GM12864 (cell line): ENCODE measurements around the gene GPER1.
A peak's percentile ranks its signal among the peaks of the same experiment; 100 is the strongest.
"Not testable (repeated sequence)": the region's sequence is repeated elsewhere in the genome, so short reads cannot be mapped to it uniquely, and the experiment has no call there.

ENCODE experiments used
- DNase-seq: peaks from one replicate; pipeline ENCODE4 v3.0.0-alpha.2; 2011; ENCODE audit warnings: low read depth
- H3K4me3 ChIP-seq: 2 replicates; pipeline ENCODE4 v1.5.1; 2011; ENCODE audit warnings: mild to moderate bottlenecking, low read depth, low read length, control low read depth
- TF ChIP-seq, protein P1 (sequence below): IDR thresholded peaks from 2 replicates; pipeline ENCODE4 v1.5.1; 2011; ENCODE audit warnings: low read depth, mild to moderate bottlenecking, moderate library complexity, low read length, control low read depth, inconsistent platforms; ENCODE audit errors: missing control alignments

The GPER1 gene

DNA sequence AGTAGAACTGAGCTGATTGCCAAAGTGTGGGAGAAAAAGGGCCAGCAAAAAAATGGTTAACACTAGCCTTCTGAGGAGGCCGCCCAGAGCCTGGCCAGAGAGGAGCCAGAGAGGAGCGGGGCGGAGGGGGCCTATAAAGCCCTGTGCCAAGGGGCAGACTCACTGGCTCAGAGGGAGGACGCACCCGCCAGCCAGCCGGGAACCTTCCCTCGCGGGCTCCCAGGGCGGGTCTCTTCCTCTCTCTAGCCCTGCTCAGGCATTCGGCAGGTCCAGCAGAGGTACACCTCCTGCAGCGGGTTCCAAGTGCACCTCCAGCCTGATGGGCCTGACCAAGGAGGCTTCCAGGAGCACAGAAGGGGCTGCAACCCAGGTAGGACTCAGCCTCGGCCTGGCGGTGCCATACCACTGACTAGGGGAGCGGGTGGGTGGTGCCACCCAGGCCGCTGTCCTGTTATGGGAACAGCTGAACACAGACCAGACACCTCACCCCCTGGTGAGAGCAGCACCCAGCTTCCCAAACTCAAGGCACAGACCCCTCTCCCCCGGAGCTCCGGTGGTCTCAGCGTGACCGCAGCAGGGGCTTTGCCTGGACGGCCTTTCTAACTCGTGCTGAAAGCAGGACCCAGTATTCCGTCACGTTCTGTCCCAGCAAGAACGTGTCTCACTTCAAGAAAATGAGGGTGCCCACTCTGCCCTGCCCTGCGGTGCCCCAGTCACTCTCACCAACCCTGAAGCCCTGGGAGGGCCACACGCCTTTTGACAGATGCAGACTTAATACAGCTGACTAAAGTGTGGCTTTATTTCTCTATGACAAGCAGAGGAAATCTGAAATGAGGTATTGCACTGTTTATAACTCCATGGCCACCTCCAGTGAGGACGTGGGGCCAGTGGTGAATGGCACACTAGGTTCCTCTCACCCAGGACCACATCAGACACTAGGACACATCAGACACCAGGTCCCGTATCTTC is at the start of gene GPER1:
TSS of gene GPER1 (plus strand) at position 162 of the 969 bp plus-strand sequence. CDS start 3,616 bp downstream, outside the sequence.
- peak within 1 kb of the TSS; percentile 43 for H3K4me3 ChIP-seq
- TF ChIP-seq, protein P1, sequence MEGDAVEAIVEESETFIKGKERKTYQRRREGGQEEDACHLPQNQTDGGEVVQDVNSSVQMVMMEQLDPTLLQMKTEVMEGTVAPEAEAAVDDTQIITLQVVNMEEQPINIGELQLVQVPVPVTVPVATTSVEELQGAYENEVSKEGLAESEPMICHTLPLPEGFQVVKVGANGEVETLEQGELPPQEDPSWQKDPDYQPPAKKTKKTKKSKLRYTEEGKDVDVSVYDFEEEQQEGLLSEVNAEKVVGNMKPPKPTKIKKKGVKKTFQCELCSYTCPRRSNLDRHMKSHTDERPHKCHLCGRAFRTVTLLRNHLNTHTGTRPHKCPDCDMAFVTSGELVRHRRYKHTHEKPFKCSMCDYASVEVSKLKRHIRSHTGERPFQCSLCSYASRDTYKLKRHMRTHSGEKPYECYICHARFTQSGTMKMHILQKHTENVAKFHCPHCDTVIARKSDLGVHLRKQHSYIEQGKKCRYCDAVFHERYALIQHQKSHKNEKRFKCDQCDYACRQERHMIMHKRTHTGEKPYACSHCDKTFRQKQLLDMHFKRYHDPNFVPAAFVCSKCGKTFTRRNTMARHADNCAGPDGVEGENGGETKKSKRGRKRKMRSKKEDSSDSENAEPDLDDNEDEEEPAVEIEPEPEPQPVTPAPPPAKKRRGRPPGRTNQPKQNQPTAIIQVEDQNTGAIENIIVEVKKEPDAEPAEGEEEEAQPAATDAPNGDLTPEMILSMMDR = no peak
- DNase-seq = no peak

DNA sequence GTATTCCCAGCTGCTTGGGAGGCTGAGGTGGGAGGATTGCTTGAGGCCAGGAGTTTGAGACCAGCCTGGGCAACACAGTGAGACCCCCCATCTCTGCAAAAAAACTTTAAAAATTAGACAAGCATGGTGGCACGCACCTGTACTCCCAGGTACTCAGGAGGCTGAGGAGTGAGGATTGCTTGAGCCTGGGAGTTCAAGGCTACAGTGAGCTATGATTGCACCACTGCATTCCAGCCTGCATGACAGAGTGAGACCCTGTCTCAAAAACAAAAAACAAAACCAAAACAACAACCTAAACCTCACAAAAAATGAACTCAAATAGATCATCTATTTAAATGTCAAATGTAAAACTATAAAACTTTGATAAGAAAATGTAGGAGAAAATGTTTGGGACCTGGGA is 47.7 kb upstream of the GPER1 start:
- not testable (repeated sequence) for H3K4me3 ChIP-seq, DNase-seq

DNA sequence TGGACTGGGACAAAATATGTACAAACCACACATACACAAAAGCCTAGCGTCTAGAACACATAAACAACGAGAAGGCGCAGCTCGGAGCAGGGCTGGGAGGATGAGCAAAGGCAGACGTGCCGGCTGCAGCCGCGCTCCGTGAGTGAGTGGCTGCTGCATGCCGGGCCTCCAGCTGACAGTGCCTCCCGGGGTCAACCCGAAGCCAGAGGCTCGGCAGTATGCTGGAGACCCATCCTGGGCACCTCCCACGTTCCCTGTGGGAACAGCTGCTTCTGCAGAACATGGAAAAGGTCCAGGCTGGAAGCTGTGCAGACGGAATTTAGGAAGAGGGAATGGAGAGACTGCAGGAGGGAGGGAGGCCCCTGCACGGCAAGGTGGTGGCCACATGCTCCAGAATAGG is 47.1 kb upstream of the GPER1 start:
- no peak for DNase-seq
- TF ChIP-seq, protein P1 = no peak
- no peak overlapping the region for H3K4me3 ChIP-seq

DNA sequence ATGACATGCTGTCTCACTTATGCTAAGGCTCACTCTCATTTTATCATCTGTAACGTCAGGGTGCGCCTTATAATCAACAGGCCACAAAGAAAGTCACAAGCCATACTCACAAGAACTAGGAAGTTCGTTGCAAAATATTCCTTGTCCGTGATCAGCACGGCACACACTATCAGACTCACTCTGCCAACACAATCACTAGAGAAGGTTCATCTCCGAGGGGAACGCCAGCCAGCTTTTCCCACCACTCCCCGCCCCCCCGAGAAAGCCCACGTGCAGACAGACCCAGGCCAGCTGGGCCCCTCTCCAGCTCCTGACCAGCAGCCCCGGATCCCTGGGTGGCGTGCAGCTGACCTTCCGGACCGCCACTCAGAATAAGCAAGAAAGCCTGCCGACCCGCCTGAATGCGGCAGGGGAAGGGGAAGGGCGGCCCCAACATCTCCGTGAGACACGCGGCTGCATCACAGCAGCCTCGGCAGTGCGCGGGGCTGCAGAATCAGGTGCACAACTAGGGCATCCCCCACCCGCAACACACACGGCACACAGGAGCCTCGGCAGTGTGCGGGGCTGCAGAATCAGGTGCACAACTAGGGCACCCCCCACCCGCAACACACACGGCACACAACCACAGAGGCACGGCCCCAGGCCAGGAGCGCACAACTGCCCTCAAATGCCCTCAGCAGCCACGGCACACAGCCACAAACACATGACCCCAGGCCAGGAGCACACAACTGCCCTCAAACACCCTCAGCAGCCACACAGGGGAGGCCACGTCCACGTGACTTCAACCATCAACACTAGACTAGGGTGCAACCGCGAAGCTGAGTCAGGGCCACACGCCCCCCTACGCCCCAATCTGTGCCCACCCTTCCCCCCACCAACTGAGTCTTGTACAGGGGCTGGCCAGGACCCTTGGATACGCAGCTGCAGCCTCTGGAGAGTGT is 46.1 kb upstream of the GPER1 start:
- DNase-seq = no peak
- TF ChIP-seq, protein P1 = no peak
- H3K4me3 ChIP-seq = no peak overlapping the region

DNA sequence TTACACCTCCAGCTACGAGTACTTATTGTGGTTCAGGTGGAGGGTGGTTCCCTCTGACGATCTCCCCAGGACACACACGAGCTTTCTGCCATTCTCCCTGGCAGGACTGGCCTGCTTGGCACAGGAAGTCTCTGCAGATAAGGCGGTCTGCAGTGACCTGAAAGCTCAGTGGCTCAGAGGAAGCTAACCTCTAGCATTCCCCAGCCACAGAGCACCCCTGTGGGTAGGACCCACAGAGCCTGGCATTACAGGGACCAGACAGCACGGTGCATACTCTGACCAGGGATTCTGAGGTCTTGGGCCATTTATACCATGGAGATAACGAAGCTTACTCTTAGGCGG is 45.5 kb upstream of the GPER1 start:
- TF ChIP-seq, protein P1 = no peak
- H3K4me3 ChIP-seq = no peak overlapping the region
- no peak for DNase-seq

DNA sequence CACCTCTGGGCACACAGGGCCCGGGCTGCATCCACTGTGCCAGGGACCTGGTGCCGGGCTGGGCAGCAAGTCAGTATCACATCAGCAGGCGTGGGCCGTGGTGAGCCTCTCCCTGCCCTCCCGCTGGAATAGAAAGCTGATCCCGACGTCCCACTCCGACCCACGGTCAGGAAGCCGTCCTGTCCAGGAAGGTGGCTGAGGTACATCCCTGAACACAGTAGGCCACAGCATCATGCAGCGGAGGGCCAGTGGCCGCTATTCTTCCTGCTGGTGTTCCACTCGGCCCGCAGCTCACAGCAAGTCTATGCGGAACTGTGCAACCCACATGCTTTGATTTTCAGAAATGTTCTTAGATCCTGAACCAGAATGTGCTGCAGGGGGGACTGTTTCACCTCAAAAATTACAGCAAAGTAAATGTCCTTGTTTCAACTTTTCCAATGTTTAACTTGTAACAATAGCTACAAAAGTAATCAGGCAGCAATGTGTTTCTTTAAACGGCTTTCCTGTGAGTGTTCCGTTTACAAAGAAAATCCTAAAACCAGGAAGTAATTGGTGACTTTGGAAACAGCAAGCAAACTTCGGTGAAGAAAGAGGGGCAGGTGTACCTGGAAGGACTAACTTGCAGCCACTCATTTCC is 44.2 kb upstream of the GPER1 start:
- H3K4me3 ChIP-seq = peak overlapping the region; percentile 45
- no peak for DNase-seq
- TF ChIP-seq, protein P1 = no peak
